ENCODE measurements around the gene MMP24. TPM values are rescaled to one million over a fixed set of nuclear protein-coding genes. Genes with fewer than 3 reads are reported as not detected.
"Not testable (repeated sequence)": the region's sequence is repeated elsewhere in the genome, so short reads cannot be mapped to it uniquely, and the experiment has no call there.

Gene MMP24
- total and polyA plus RNA-seq, 4 donors: 0.09 to 0.75 (median 0.42) TPM

GRCh38 chr20:35262731-35263531 is 36.4 kb downstream of the MMP24 start:
- H3K36me3 ChIP-seq (ENCODE audit: control insufficient read depth in 4 of 4, insufficient read depth in 3 of 4, low read depth in 1 of 4, low read length in 3 of 4); DNase-seq (ENCODE audit: low spot score); H3K9ac ChIP-seq (ENCODE audit: low read depth in 1 of 2, low read length in 2 of 2); H3K9me3 ChIP-seq (ENCODE audit: control insufficient read depth in 4 of 4, low read length in 3 of 4); H3K27me3 ChIP-seq (ENCODE audit: control insufficient read depth in 4 of 4, insufficient read depth in 4 of 4, low read length in 3 of 4); H3K4me3 ChIP-seq (ENCODE audit: low read depth in 1 of 3, low read length in 3 of 3): not testable (repeated sequence)
- peak in 1 of 2 donors; percentile 10 for TF ChIP-seq RAD21 (IDR thresholded peaks at IDR 0.05)
- Histone ChIP-seq H3K4me1 (ENCODE audit: control insufficient read depth in 4 of 4, insufficient read depth in 4 of 4, low read length in 3 of 4) (peaks cover 5 to 13% (median 11%) of the 10 kb centered on the region in 4 donors), H3K27ac (ENCODE audit: low read depth in 1 of 2, low read length in 2 of 2) (peak overlapping the region; percentile 3 to 23)
- WGBS: 45% methylated on average over 5 of the region's 8 CpGs

- Histone ChIP-seq H3K4me1 (ENCODE audit: control insufficient read depth in 4 of 4, insufficient read depth in 4 of 4, low read length in 3 of 4) (peaks cover 5 to 13% (median 11%) of the 10 kb centered on the region in 4 donors), H3K27ac (ENCODE audit: low read depth in 1 of 2, low read length in 2 of 2) (peak overlapping the region; percentile 3 to 23), H3K4me3 (ENCODE audit: low read depth in 1 of 3, low read length in 3 of 3) (no peak overlapping the region), H3K9me3 (ENCODE audit: control insufficient read depth in 4 of 4, low read length in 3 of 4) (no peaks in the 10 kb centered on the region), H3K9ac (ENCODE audit: low read depth in 1 of 2, low read length in 2 of 2) (no peak overlapping the region), H3K36me3 (ENCODE audit: control insufficient read depth in 4 of 4, insufficient read depth in 3 of 4, low read depth in 1 of 4, low read length in 3 of 4) (peaks cover 0 to 7% (median 2%) of the 10 kb centered on the region in 4 donors), H3K27me3 (ENCODE audit: control insufficient read depth in 4 of 4, insufficient read depth in 4 of 4, low read length in 3 of 4) (no peaks in the 10 kb centered on the region)
- DNase-seq (ENCODE audit: low spot score): no peak
- WGBS: 65% methylated on average over 17 of the region's 17 CpGs
- peak in 1 of 2 donors; percentile 56 for TF ChIP-seq RXRA (IDR thresholded peaks at IDR 0.05)
- no peak for TF ChIP-seq NR2F2 (IDR thresholded peaks at IDR 0.05)
- peak in 1 of 2 donors; percentile 14 for TF ChIP-seq HNF4A (conservative IDR thresholded peaks at IDR 0.05)
Measured at GRCh38 chr20:35263532-35264341, 37.2 kb downstream of the MMP24 start.

- H3K9ac ChIP-seq (ENCODE audit: low read depth in 1 of 2, low read length in 2 of 2): no peak overlapping the region
- no peak for DNase-seq (ENCODE audit: low spot score)
- no peak overlapping the region for H3K4me3 ChIP-seq (ENCODE audit: low read depth in 1 of 3, low read length in 3 of 3)
- H3K9me3 ChIP-seq (ENCODE audit: control insufficient read depth in 4 of 4, low read length in 3 of 4): no peaks in the 10 kb centered on the region
- H3K27ac ChIP-seq (ENCODE audit: low read depth in 1 of 2, low read length in 2 of 2): no peak overlapping the region
- no peaks in the 10 kb centered on the region for H3K27me3 ChIP-seq (ENCODE audit: control insufficient read depth in 4 of 4, insufficient read depth in 4 of 4, low read length in 3 of 4)
- WGBS: 80% methylated on average over 1 of the region's 1 CpG
- H3K36me3 ChIP-seq (ENCODE audit: control insufficient read depth in 4 of 4, insufficient read depth in 3 of 4, low read depth in 1 of 4, low read length in 3 of 4): peaks cover 0 to 7% (median 2%) of the 10 kb centered on the region in 4 donors
- H3K4me1 ChIP-seq (ENCODE audit: control insufficient read depth in 4 of 4, insufficient read depth in 4 of 4, low read length in 3 of 4): peaks cover 5 to 21% (median 14%) of the 10 kb centered on the region in 4 donors
- TF ChIP-seq EGR1 (IDR thresholded peaks at IDR 0.05; ENCODE audit: low read depth in 2 of 2) (no peak), RAD21 (IDR thresholded peaks at IDR 0.05) (peak; percentile 17 to 30)
Measured at GRCh38 chr20:35264755-35265154, 38.3 kb downstream of the MMP24 start.

- no peaks in the 10 kb centered on the region for H3K9me3 ChIP-seq (ENCODE audit: control insufficient read depth in 4 of 4, low read length in 3 of 4)
- H3K27me3 ChIP-seq (ENCODE audit: control insufficient read depth in 4 of 4, insufficient read depth in 4 of 4, low read length in 3 of 4): no peaks in the 10 kb centered on the region
- 95% methylated on average over 16 of the region's 16 CpGs for WGBS
- peaks cover 5 to 21% (median 14%) of the 10 kb centered on the region in 4 donors for H3K4me1 ChIP-seq (ENCODE audit: control insufficient read depth in 4 of 4, insufficient read depth in 4 of 4, low read length in 3 of 4)
- no peak overlapping the region for H3K9ac ChIP-seq (ENCODE audit: low read depth in 1 of 2, low read length in 2 of 2)
- TF ChIP-seq HNF4G (IDR thresholded peaks at IDR 0.05) (no peak), JUND (IDR thresholded peaks at IDR 0.05) (no peak), RAD21 (IDR thresholded peaks at IDR 0.05) (no peak), SP1 (IDR thresholded peaks at IDR 0.05) (no peak), EGR1 (IDR thresholded peaks at IDR 0.05; ENCODE audit: low read depth in 2 of 2) (no peak), MAX (IDR thresholded peaks at IDR 0.05) (no peak), GABPA (IDR thresholded peaks at IDR 0.05 in 1 of 2, conservative IDR thresholded peaks at IDR 0.05 in 1 of 2) (no peak), RXRA (IDR thresholded peaks at IDR 0.05) (no peak)
- H3K27ac ChIP-seq (ENCODE audit: low read depth in 1 of 2, low read length in 2 of 2): no peak overlapping the region
- H3K36me3 ChIP-seq (ENCODE audit: control insufficient read depth in 4 of 4, insufficient read depth in 3 of 4, low read depth in 1 of 4, low read length in 3 of 4): peaks cover 1 to 16% (median 6%) of the 10 kb centered on the region in 4 donors
- no peak overlapping the region for H3K4me3 ChIP-seq (ENCODE audit: low read depth in 1 of 3, low read length in 3 of 3)
- no peak for DNase-seq (ENCODE audit: low spot score)
Measured at GRCh38 chr20:35267092-35267491, 40.6 kb downstream of the MMP24 start.

All from liver (tissue), 9 donors.